GM12875 (cell line): ENCODE data around the gene SERPINA5.

Experiments used
- H3K4me3 ChIP-seq: one replicate; pipeline ENCODE4 v1.5.1; 2011; ENCODE audit warnings: low read depth, low read length, control low read depth
- TF ChIP-seq, protein P1 (sequence below): IDR thresholded peaks from 2 replicates; pipeline ENCODE4 v1.5.1; 2011; ENCODE audit warnings: low read depth, mild to moderate bottlenecking, control low read depth, inconsistent platforms, low read length, moderate library complexity, borderline replicate concordance; ENCODE audit not compliant: insufficient read depth

Gene SERPINA5, protein sequence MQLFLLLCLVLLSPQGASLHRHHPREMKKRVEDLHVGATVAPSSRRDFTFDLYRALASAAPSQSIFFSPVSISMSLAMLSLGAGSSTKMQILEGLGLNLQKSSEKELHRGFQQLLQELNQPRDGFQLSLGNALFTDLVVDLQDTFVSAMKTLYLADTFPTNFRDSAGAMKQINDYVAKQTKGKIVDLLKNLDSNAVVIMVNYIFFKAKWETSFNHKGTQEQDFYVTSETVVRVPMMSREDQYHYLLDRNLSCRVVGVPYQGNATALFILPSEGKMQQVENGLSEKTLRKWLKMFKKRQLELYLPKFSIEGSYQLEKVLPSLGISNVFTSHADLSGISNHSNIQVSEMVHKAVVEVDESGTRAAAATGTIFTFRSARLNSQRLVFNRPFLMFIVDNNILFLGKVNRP

DNA sequence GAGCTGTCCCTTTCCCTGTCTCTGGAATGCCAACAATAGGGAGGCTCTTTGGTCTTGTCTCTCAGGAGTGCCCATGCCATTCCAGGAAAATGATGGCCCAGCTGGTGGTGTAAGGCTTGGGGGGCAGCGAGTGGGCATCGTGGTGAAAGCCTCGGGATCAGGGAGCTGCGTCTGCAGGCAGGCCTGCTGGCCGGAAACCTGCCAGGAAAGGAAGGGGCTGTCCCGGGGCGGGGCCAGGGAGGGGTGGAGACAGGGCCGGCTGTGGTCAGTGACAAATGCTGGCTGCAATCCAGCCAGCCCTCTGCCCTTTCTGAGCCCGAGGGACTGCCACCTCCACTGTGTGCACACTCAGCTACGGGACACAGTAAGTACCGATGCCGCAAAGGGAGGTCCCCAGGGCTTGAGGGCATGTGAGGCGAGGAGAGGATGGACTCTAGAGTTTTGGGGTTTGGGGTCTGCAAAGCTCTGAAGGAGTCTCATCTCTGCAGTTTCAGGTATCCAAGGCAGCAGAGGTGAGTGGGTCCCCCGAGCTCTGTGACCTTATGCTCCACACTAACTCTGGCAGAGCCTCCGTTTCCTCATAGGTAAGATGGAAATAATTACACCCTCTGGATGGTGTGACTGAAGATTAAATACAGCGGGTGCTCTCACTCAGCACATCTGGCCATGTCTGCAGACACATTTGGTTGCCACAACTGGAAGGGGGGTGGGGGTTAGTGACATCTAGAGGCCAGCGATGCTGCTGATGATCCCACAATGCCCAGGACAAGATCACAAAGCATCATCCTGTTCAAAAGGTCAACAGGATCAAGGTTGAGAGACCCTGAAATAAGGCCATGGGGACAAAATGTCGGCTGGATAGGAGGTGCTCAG lies at the start of gene SERPINA5:
TSS of gene SERPINA5 (plus strand) at position 300 of the 873 bp plus-strand sequence. CDS start 5,937 bp downstream, outside the sequence.
- H3K4me3 ChIP-seq: no peak within 1 kb of the TSS
- TF ChIP-seq, protein P1, sequence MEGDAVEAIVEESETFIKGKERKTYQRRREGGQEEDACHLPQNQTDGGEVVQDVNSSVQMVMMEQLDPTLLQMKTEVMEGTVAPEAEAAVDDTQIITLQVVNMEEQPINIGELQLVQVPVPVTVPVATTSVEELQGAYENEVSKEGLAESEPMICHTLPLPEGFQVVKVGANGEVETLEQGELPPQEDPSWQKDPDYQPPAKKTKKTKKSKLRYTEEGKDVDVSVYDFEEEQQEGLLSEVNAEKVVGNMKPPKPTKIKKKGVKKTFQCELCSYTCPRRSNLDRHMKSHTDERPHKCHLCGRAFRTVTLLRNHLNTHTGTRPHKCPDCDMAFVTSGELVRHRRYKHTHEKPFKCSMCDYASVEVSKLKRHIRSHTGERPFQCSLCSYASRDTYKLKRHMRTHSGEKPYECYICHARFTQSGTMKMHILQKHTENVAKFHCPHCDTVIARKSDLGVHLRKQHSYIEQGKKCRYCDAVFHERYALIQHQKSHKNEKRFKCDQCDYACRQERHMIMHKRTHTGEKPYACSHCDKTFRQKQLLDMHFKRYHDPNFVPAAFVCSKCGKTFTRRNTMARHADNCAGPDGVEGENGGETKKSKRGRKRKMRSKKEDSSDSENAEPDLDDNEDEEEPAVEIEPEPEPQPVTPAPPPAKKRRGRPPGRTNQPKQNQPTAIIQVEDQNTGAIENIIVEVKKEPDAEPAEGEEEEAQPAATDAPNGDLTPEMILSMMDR: no peak

DNA sequence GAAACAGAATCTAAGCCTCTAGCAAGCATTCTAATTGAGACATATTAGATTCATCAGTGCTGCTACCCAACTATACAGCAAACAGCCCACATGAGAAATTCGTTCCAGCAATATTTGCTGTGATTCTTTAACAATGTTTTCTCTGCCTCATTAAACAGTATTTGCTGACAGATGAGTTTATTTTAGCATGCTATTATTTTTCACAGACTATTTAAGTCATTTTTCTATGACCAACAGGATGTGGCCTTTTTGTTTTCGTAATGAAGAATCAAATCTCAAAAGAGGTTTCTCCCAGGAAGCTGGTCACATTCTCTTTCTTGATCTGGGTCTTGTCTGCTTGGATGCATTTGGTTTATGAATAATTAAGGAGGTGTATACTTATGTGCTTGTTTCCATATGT lies 48.8 kb upstream of the SERPINA5 start:
- TF ChIP-seq, protein P1: no peak
- no peak overlapping the region for H3K4me3 ChIP-seq

DNA sequence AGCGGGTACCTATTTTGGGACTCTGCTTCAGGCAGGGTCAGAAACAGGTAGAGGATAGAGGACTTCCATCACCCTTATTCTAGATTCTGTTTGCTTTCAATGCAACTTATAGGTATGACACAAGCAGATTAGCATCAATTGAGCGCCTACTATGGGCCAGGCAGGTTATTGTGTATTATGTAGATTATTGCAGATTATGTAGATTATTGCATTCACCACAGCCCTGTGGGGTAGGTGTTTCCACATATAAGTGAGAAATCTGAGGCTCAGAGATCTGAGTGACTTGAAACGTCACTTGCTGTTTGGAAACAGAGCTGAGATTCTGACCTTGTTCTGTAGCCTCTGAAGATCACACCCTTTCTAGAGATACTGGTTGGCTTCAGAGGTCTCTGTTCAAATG lies 45.7 kb upstream of the SERPINA5 start:
- TF ChIP-seq, protein P1: no peak
- H3K4me3 ChIP-seq: no peak overlapping the region

DNA sequence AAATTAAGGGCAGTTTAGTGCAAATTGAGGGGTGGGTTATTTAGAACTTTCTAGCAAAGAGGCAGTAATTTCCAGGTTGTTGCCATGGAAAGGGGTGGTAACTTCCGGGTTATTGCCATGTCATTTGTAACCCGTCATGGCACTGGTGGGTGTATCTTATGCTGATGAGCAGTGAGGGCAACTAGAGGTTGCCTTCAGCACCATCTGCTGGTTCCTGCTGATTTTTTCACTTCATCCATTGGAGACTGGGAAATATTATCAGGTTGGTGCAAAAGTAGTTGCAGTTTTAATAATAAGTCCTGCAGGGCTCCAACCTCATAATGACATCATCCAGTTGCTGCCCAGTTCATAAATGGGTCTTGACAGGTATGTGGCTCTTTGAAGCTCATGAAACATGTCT lies 44.4 kb upstream of the SERPINA5 start:
- H3K4me3 ChIP-seq: no peak overlapping the region
- TF ChIP-seq, protein P1: no peak

DNA sequence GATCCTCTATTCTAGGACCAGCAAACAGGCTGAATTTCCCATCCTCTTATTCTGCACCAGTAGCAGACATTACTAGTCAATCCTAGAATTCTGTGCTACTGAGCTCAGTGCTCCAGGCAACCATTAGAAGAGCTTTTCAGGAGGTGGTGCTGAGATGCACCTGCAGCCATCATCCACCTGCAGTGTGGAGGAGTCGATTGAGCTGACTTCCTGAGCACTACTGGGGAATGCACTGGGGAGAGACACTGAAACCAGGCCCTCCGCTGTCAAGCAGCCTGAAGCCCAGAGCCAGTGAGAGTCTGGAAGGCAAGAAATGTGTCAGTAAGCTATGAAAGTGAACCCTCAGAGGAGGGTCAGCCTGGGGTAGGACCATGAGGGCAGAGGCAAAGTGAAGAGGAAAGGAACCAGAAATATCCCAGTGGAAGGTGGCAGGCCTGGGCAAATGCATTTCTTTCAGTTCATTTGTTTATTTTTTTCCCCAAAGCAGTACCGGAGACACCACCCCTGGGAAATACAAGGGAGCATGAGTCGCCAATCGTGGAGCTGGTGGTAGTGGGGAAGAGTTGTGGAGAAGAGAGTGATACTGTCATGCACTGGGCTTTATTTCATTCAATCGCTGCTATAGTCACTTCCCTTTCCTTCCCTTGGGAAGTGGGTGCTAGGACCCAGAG lies 43.0 kb upstream of the SERPINA5 start:
- H3K4me3 ChIP-seq: no peak overlapping the region
- TF ChIP-seq, protein P1: no peak

DNA sequence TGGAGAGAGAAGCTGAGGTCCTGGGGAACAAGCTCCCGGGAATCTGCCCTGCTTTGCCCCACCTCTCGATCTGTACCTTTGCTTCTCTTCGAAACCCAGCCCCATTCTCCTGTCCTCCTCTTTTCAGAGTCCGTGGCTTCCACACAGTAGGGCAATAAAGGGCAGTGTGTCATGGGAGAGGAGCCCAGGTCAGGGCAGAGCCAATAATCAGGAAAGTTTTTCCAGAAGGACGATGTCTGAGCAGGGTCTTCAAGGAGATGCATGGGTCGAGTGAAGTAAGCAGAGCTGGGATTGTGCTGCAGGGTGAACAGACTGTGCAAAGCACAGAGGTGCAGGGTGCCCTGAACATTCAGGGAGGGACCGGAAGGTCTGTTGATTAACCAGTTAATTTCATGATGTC lies 42.0 kb upstream of the SERPINA5 start:
- no peak overlapping the region for H3K4me3 ChIP-seq
- TF ChIP-seq, protein P1: no peak
